HepG2 (cell line): ENCODE measurements around the gene OR2H1. TPM values are rescaled to one million over a fixed set of nuclear protein-coding genes. Genes with fewer than 3 reads are reported as not detected.

Source experiments
- ATAC-seq: fragments of 200-7000 bp; cut with Tn5 transposase; 3 replicates; pipeline ENCODE4 v1.9.1; 2020; ENCODE audit warnings: mild to moderate bottlenecking, moderate library complexity
- BruUV-seq: library from RNA; stranded (reverse); fragments of 400-500 nt; replicated peaks from 2 replicates; lab custom pipeline; 2021; lab: Mats Ljungman, UMichigan
- CTCF ChIA-PET: fragments of 300-600 bp; formaldehyde crosslinking; extraction: SDS; loops from one replicate; lab custom pipeline; 2021; ENCODE audit warnings: low total read pairs, inconsistent platforms, low intra/inter-chr PET ratio; lab: Yijun Ruan, JAX
- POLR2A ChIA-PET: fragments of 350-600 bp; sonication (Branson Sonifier 250); formaldehyde crosslinking; loops from one replicate; lab custom pipeline; 2020; ENCODE audit warnings: antibody characterized with exemption, inconsistent platforms; lab: Yijun Ruan, JAX
- DNase-seq: peaks from one replicate; pipeline ENCODE4 v3.0.0-alpha.2; 2015; ENCODE audit warnings: low spot score
- FAIRE-seq: peaks from 3 replicates; lab custom pipeline; 2011; peaks lifted over from hg19 to GRCh38; lab: Jason Lieb, UNC
- H2AFZ ChIP-seq: one replicate; pipeline ENCODE4 v1.6.1; 2011; ENCODE audit warnings: low read length, inconsistent platforms
- H3K27ac ChIP-seq: fragments of 300-600 bp; 3 replicates; pipeline ENCODE4 v1.8.0; 2011; ENCODE audit warnings: mixed run types, mild to moderate bottlenecking, mixed read lengths, low read length, inconsistent platforms; ENCODE audit not compliant: insufficient read depth; ENCODE audit errors: extremely low read length
- H3K27me3 ChIP-seq, 2 experiments: fragments of 200-600 bp in 1 of 2; 2 replicates in 1 of 2; 3 replicates in 1 of 2; pipeline versions ENCODE4 v1.6.0 to v1.8.0; 2011; ENCODE audit warnings: low read length in 2 of 2, mild to moderate bottlenecking in 2 of 2, moderate library complexity in 2 of 2, inconsistent platforms in 1 of 2; ENCODE audit not compliant: insufficient read depth in 2 of 2, control insufficient read depth in 1 of 2
- H3K36me3 ChIP-seq, 2 experiments: fragments of 200-600 bp in 1 of 2; replicated peaks in 1 of 2; 2 replicates in 1 of 2; 3 replicates in 1 of 2; pipeline versions ENCODE4 v1.5.1 to v1.8.0; 2011; ENCODE audit warnings: low read length in 2 of 2, inconsistent platforms in 1 of 2; ENCODE audit not compliant: insufficient read depth in 2 of 2, control insufficient read depth in 1 of 2
- H3K4me1 ChIP-seq: 2 replicates; pipeline ENCODE4 v1.5.1; 2012; ENCODE audit warnings: low read length, inconsistent platforms; ENCODE audit not compliant: insufficient read depth
- H3K4me2 ChIP-seq: 2 replicates; pipeline ENCODE4 v1.6.0; 2011; ENCODE audit warnings: low read depth, low read length, inconsistent platforms
- H3K4me3 ChIP-seq, 3 experiments: fragments of 200-600 bp in 1 of 3; sonication (generic), shearing (Covaris generic) in 1 of 3; replicated peaks in 1 of 3; 2 replicates each; pipeline ENCODE4 v1.5.1; 2011 to 2016; ENCODE audit warnings: low read length in 3 of 3, inconsistent platforms in 2 of 3, low read depth in 2 of 3, mild to moderate bottlenecking in 2 of 3, control low read depth in 1 of 3, mixed read lengths in 1 of 3; ENCODE audit not compliant: insufficient read depth in 1 of 3
- H3K79me2 ChIP-seq: one replicate; pipeline ENCODE4 v1.6.1; 2011; ENCODE audit warnings: low read length, inconsistent platforms; ENCODE audit not compliant: insufficient read depth
- H3K9ac ChIP-seq: 2 replicates; pipeline ENCODE4 v1.6.0; 2011; ENCODE audit warnings: mild to moderate bottlenecking, low read depth, low read length, inconsistent platforms; ENCODE audit not compliant: insufficient read depth
- H3K9me3 ChIP-seq: 2 replicates; pipeline ENCODE4 v1.5.1; 2012; ENCODE audit warnings: mild to moderate bottlenecking, low read length
- H4K20me1 ChIP-seq: 2 replicates; pipeline ENCODE4 v1.6.0; 2011; ENCODE audit warnings: inconsistent platforms, mild to moderate bottlenecking, low read length, moderate library complexity; ENCODE audit not compliant: insufficient read depth
- BCL6 ChIP-seq: IDR thresholded peaks from 2 replicates; pipeline ENCODE4 v1.6.1; 2016; ENCODE audit warnings: missing genetic modification reagents, missing compliant biosample characterization
- KMT2B ChIP-seq: IDR thresholded peaks from 2 replicates; pipeline ENCODE4 v1.6.1; 2016; ENCODE audit warnings: missing genetic modification reagents, missing compliant biosample characterization
- MIER2 ChIP-seq: IDR thresholded peaks from 2 replicates; pipeline ENCODE4 v1.6.1; 2016; ENCODE audit warnings: missing biosample characterization, missing genetic modification reagents
- SOX13 ChIP-seq, 3 experiments: fragments of 450-650 bp in 1 of 3; sonication (generic) in 1 of 3; formaldehyde crosslinking in 1 of 3; IDR thresholded peaks in 2 of 3; conservative IDR thresholded peaks in 1 of 3; 2 replicates each; pipeline versions ENCODE4 v1.5.0 to v1.6.1; 2016 to 2020; ENCODE audit warnings: antibody characterized with exemption in 1 of 3, mild to moderate bottlenecking in 1 of 3, missing compliant biosample characterization in 1 of 3, missing genetic modification reagents in 1 of 3, moderate library complexity in 1 of 3
- STAG1 ChIP-seq: sonication (generic); formaldehyde crosslinking; IDR thresholded peaks from 2 replicates; pipeline ENCODE4 v1.4.0; 2020; ENCODE audit warnings: missing genetic modification reagents
- TRIM24 ChIP-seq: sonication (generic); formaldehyde crosslinking; IDR thresholded peaks from 2 replicates; pipeline ENCODE4 v1.8.0; 2022; ENCODE audit warnings: mild to moderate bottlenecking, missing genetic modification reagents
- ZNF101 ChIP-seq: sonication (generic); formaldehyde crosslinking; IDR thresholded peaks from 2 replicates; pipeline ENCODE4 v1.4.0; 2020; ENCODE audit warnings: mild to moderate bottlenecking, low read depth, missing genetic modification reagents, borderline replicate concordance
- ZNF12 ChIP-seq: sonication (generic); formaldehyde crosslinking; IDR thresholded peaks from 2 replicates; pipeline ENCODE4 v1.5.0; 2020; ENCODE audit warnings: missing genetic modification reagents
- ZNF235 ChIP-seq: sonication (generic); formaldehyde crosslinking; IDR thresholded peaks from 2 replicates; pipeline ENCODE4 v1.8.1; 2023; ENCODE audit warnings: mild to moderate bottlenecking, missing genetic modification reagents, borderline replicate concordance
- ZNF350 ChIP-seq: sonication (generic); formaldehyde crosslinking; IDR thresholded peaks from 2 replicates; pipeline ENCODE4 v1.4.0; 2020; ENCODE audit warnings: mild to moderate bottlenecking, low read depth, missing genetic modification reagents, borderline replicate concordance
- ZNF44 ChIP-seq: sonication (generic); formaldehyde crosslinking; IDR thresholded peaks from 2 replicates; pipeline ENCODE4 v1.5.1; 2020; ENCODE audit warnings: mild to moderate bottlenecking, missing genetic modification reagents
- ZNF672 ChIP-seq: sonication (generic); formaldehyde crosslinking; IDR thresholded peaks from 2 replicates; pipeline ENCODE4 v1.8.1; 2022; ENCODE audit warnings: missing genetic modification reagents
- ZNF816 ChIP-seq: sonication (generic); formaldehyde crosslinking; IDR thresholded peaks from 2 replicates; pipeline ENCODE4 v1.8.0; 2022; ENCODE audit warnings: missing genetic modification reagents, mild to moderate bottlenecking, borderline replicate concordance
- WGBS: methylation state at CpG from one replicate; pipeline ENCODE4 v1.1.6; 2017; ENCODE audit warnings: low lambda C conversion rate; 5-methylcytosine and 5-hydroxymethylcytosine counted together
- in situ Hi-C: cut with HindIII; loops from 2 replicates; pipeline ENCODE4 v1.10.0; 2017; ENCODE audit warnings: low pct_unique_long_range_greater_than_20kb; ENCODE audit not compliant: extremely low pct_ligation_motif_present
- intact Hi-C: fragments of 100-400 bp; cut with micrococcal nuclease; formaldehyde crosslinking; loops from one replicate; pipeline ENCODE4 v1.10.0; 2022; ENCODE audit not compliant: unreplicated experiment
- polyA plus RNA-seq, 8 experiments: library from polyadenylated mRNA; depleted of rRNA in 3 of 8; stranded (reverse) in 7 of 8; unstranded in 1 of 8; fragments of >200 nt; fragmentation: Illumina TruSeq in 4 of 8; extraction: Trizol in 4 of 8; gene quantifications; 2 replicates each; pipeline versions ENCODE4 v1.2.1 to v1.2.3, GENCODE V29; 2011 to 2016; ENCODE audit warnings: low read depth in 4 of 8, missing spikeins in 1 of 8, mixed read lengths in 1 of 8; ENCODE audit not compliant: insufficient read depth in 1 of 8
- total RNA-seq, 5 experiments: library from RNA; depleted of rRNA; stranded (reverse); fragments of >200 nt; fragmentation: Illumina TruSeq; extraction: Trizol; gene quantifications; 2 replicates each; pipeline ENCODE4 v1.2.3, GENCODE V29; 2016; ENCODE audit warnings: low read depth in 1 of 5
- TF ChIP-seq, protein P1 (sequence below): sonication (generic); formaldehyde crosslinking; IDR thresholded peaks from 2 replicates; pipeline ENCODE4 v1.8.0; 2022; ENCODE audit warnings: mild to moderate bottlenecking, missing genetic modification reagents; ENCODE audit not compliant: insufficient replicate concordance
- TF ChIP-seq, protein P2 (sequence below): fragments of 450-650 bp; IDR thresholded peaks from 2 replicates; pipeline ENCODE4 v1.6.1; 2017; ENCODE audit warnings: mild to moderate bottlenecking

OR2H1 gene
- total and polyA plus RNA-seq, 2 of the 13 experiments (the other 11 are each of a cell fraction or from before 2014, with no cell fraction given), result 0.15 TPM; not detected in 1

DNA sequence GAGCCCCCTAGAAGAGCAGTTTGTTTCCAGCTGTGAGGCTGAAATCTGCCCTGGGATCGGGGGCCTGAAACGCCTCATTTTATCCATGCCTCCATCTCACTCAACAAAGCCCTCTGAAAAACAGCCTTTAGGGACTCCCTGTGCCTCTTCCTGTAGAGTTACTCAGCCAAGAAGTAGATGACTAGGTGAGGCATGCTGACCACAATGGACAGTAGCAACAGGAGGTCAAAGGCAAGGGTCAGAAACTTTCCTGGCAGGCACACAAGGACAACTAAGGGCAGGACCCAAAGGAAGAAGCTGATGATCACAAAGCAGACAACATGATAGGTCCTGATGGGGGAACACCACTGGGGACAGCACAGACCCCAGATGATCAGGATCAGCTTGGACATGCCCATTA is 18.0 kb downstream of the OR2H1 start:
- POLR2A ChIA-PET, result no interaction called here
- intact Hi-C loops, result no loop called here
- Histone ChIP-seq H3K27me3 (no peaks in the 10 kb centered on the region), H3K4me1 (no peaks in the 10 kb centered on the region), H3K27ac (no peak overlapping the region), H3K4me2 (no peak overlapping the region), H3K9me3 (no peaks in the 10 kb centered on the region), H4K20me1 (no peaks in the 10 kb centered on the region), H2AFZ (no peak overlapping the region), H3K36me3 (no peaks in the 10 kb centered on the region), H3K9ac (no peak overlapping the region), H3K79me2 (no peaks in the 10 kb centered on the region), H3K4me3 (no peak overlapping the region)
- in situ Hi-C loops, result no loop called here
- no peak for FAIRE-seq
- 17% methylated on average over 2 of the region's 2 CpGs for WGBS
- no TSS peak for BruUV-seq
- ATAC-seq, result no peak
- CTCF ChIA-PET, result no interaction called here
- TF ChIP-seq ZNF816, result no peak
- no peak for DNase-seq

DNA sequence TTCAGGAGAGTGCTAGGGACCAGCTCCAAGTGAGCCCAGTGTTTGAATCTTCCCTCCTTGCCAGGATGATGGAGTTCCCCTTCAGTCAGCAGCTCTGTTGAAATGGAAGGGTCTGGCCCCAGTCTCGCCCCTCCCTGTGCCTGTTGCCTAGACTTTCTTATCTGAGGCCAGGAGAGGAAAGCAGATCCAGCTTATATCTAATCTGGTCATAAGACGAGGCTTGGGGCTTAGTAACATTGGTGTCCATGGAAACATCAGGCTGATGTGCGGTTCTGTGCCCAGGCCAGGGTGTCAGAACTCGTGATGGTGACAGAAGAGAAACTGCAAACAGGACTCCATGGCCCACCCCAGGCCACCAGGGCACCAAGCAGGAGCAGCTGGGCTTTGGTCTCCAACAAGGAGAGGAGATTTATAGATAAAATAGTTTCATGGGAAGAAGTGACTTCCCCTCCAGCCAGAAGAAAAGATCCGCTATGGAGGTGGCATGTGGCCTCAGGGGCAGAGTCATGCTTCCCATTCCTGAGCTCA is 21.0 kb downstream of the OR2H1 start:
- intact Hi-C loops, result no loop called here
- in situ Hi-C loops, result no loop called here
- Histone ChIP-seq H3K27ac (no peak overlapping the region), H3K79me2 (no peaks in the 10 kb centered on the region), H4K20me1 (no peaks in the 10 kb centered on the region), H3K4me3 (no peak overlapping the region), H3K4me2 (no peak overlapping the region), H3K27me3 (no peaks in the 10 kb centered on the region), H2AFZ (no peak overlapping the region), H3K9ac (no peak overlapping the region), H3K9me3 (no peaks in the 10 kb centered on the region), H3K36me3 (no peaks in the 10 kb centered on the region), H3K4me1 (no peaks in the 10 kb centered on the region)
- CTCF ChIA-PET, result no interaction called here
- BruUV-seq, result no TSS peak
- FAIRE-seq, result no peak
- POLR2A ChIA-PET, result no interaction called here
- DNase-seq, result no peak
- no peak for ATAC-seq
- WGBS, result 11% methylated on average over 5 of the region's 5 CpGs
- TF ChIP-seq KMT2B (CRISPR knock-in tag), result no peak
- no peak for TF ChIP-seq ZNF235 (CRISPR knock-in tag)
- TF ChIP-seq ZNF672 (CRISPR knock-in tag), result no peak
- no peak for TF ChIP-seq ZNF101 (CRISPR knock-in tag)
- no peak for TF ChIP-seq TRIM24 (CRISPR knock-in tag)
- TF ChIP-seq BCL6 (CRISPR knock-in tag), result no peak
- no peak for TF ChIP-seq STAG1 (CRISPR knock-in tag)
- no peak for TF ChIP-seq ZNF44
- no peak for TF ChIP-seq SOX13 (IDR thresholded peaks at IDR 0.05)
- TF ChIP-seq SOX13 (CRISPR knock-in tag; conservative IDR thresholded peaks at IDR 0.05 in 1 of 2, IDR thresholded peaks at IDR 0.05 in 1 of 2), result no peak
- TF ChIP-seq, protein P1, sequence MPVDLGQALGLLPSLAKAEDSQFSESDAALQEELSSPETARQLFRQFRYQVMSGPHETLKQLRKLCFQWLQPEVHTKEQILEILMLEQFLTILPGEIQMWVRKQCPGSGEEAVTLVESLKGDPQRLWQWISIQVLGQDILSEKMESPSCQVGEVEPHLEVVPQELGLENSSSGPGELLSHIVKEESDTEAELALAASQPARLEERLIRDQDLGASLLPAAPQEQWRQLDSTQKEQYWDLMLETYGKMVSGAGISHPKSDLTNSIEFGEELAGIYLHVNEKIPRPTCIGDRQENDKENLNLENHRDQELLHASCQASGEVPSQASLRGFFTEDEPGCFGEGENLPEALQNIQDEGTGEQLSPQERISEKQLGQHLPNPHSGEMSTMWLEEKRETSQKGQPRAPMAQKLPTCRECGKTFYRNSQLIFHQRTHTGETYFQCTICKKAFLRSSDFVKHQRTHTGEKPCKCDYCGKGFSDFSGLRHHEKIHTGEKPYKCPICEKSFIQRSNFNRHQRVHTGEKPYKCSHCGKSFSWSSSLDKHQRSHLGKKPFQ (CRISPR knock-in tag), result no peak
- TF ChIP-seq, protein P2, sequence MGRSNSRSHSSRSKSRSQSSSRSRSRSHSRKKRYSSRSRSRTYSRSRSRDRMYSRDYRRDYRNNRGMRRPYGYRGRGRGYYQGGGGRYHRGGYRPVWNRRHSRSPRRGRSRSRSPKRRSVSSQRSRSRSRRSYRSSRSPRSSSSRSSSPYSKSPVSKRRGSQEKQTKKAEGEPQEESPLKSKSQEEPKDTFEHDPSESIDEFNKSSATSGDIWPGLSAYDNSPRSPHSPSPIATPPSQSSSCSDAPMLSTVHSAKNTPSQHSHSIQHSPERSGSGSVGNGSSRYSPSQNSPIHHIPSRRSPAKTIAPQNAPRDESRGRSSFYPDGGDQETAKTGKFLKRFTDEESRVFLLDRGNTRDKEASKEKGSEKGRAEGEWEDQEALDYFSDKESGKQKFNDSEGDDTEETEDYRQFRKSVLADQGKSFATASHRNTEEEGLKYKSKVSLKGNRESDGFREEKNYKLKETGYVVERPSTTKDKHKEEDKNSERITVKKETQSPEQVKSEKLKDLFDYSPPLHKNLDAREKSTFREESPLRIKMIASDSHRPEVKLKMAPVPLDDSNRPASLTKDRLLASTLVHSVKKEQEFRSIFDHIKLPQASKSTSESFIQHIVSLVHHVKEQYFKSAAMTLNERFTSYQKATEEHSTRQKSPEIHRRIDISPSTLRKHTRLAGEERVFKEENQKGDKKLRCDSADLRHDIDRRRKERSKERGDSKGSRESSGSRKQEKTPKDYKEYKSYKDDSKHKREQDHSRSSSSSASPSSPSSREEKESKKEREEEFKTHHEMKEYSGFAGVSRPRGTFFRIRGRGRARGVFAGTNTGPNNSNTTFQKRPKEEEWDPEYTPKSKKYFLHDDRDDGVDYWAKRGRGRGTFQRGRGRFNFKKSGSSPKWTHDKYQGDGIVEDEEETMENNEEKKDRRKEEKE, result no peak
- no peak for TF ChIP-seq MIER2
- no peak for TF ChIP-seq ZNF12 (CRISPR knock-in tag)
- no peak for TF ChIP-seq ZNF350 (CRISPR knock-in tag)
